Panc1 (cell line): ENCODE results near the gene ZNF681. TPM values are rescaled to one million over a fixed set of nuclear protein-coding genes. Genes with fewer than 3 reads are reported as not detected.

ENCODE experiments used
- ATAC-seq: fragments of 200-7000 bp; cut with Tn5 transposase; 2 replicates; pipeline ENCODE4 v1.9.1; 2020; ENCODE audit warnings: mild to moderate bottlenecking, moderate library complexity
- BruUV-seq: library from RNA; stranded (reverse); fragments of 400-500 nt; replicated peaks from 2 replicates; lab custom pipeline; 2021; lab: Mats Ljungman, UMichigan
- CTCF ChIA-PET: fragments of 300-600 bp; sonication (Branson Sonifier 250); formaldehyde crosslinking; loops from one replicate; lab custom pipeline; 2022; ENCODE audit warnings: antibody characterized with exemption; lab: Charles Lee
- POLR2A ChIA-PET: fragments of 300-600 bp; sonication (Branson Sonifier 250); formaldehyde crosslinking; loops from one replicate; lab custom pipeline; 2022; ENCODE audit warnings: antibody characterized with exemption; lab: Charles Lee
- DNase-seq: peaks from one replicate; pipeline ENCODE4 v3.0.0-alpha.2; 2010; ENCODE audit warnings: low read depth, low spot score
- H3K27ac ChIP-seq: 2 replicates; pipeline ENCODE4 v1.5.1; 2011; ENCODE audit warnings: mild to moderate bottlenecking, low read length, inconsistent platforms
- H3K27me3 ChIP-seq: fragments of 200-500 bp; sonication (Bioruptor generic); 2 replicates; pipeline ENCODE4 v1.6.0; 2014; ENCODE audit warnings: low read length, inconsistent platforms; ENCODE audit not compliant: control insufficient read depth, insufficient read depth
- H3K36me3 ChIP-seq: fragments of 200-500 bp; sonication (Bioruptor generic); 2 replicates; pipeline ENCODE4 v1.5.1; 2014; ENCODE audit warnings: inconsistent platforms, mild to moderate bottlenecking, low read length, moderate library complexity; ENCODE audit not compliant: control insufficient read depth, insufficient read depth
- H3K4me1 ChIP-seq: 2 replicates; pipeline ENCODE4 v1.5.1; 2011; ENCODE audit warnings: inconsistent platforms, mild to moderate bottlenecking, low read length, moderate library complexity; ENCODE audit not compliant: control insufficient read depth, insufficient read depth
- H3K4me3 ChIP-seq, 2 experiments: 2 replicates each; pipeline ENCODE4 v1.5.1; 2011 to 2012; ENCODE audit warnings: low read depth in 2 of 2, low read length in 2 of 2, mild to moderate bottlenecking in 2 of 2, inconsistent platforms in 1 of 2, moderate library complexity in 1 of 2
- H3K9me3 ChIP-seq: fragments of 200-500 bp; sonication (Bioruptor generic); 2 replicates; pipeline ENCODE4 v1.5.1; 2014; ENCODE audit warnings: low read depth, mild to moderate bottlenecking, inconsistent platforms, low read length, moderate library complexity; ENCODE audit not compliant: control insufficient read depth, insufficient read depth
- CTCF ChIP-seq: fragments of 450-650 bp; IDR thresholded peaks from 2 replicates; pipeline ENCODE4 v1.5.1; 2017; ENCODE audit warnings: mild to moderate bottlenecking
- POLR2AphosphoS5 ChIP-seq: IDR thresholded peaks from 2 replicates; pipeline ENCODE4 v1.6.1; 2012; ENCODE audit warnings: mild to moderate bottlenecking, low read depth, low read length, moderate library complexity
- SIN3A ChIP-seq: IDR thresholded peaks from 2 replicates; pipeline ENCODE4 v1.6.1; 2012; ENCODE audit warnings: low read depth, mild to moderate bottlenecking, low read length, moderate library complexity, borderline replicate concordance; ENCODE audit not compliant: insufficient read depth
- TCF7L2 ChIP-seq: IDR thresholded peaks from 2 replicates; pipeline ENCODE4 v1.6.1; 2011; ENCODE audit warnings: mild to moderate bottlenecking, low read depth, low read length, inconsistent platforms
- in situ Hi-C: cut with HindIII; loops from 2 replicates; pipeline ENCODE4 v1.10.0; 2016; ENCODE audit warnings: low sequenced_read_pairs, low pct_unique_long_range_greater_than_20kb
- intact Hi-C: fragments of 100-400 bp; cut with micrococcal nuclease; formaldehyde crosslinking; loops from one replicate; pipeline ENCODE4 v1.10.0; 2022; ENCODE audit not compliant: unreplicated experiment
- total RNA-seq: library from RNA; stranded (reverse); gene quantifications from one replicate; pipeline ENCODE4 v1.2.1, GENCODE V29; 2021; ENCODE audit not compliant: unreplicated experiment
- TF ChIP-seq, protein P1 (sequence below), 2 experiments: IDR thresholded peaks; 2 replicates each; pipeline ENCODE4 v1.6.1; 2011 to 2012; ENCODE audit warnings: low read depth in 2 of 2, control low read depth in 1 of 2, low read length in 1 of 2, mild to moderate bottlenecking in 1 of 2, moderate library complexity in 1 of 2; ENCODE audit not compliant: insufficient read depth in 1 of 2

The ZNF681 gene
- total RNA-seq, 1 experiment from 2014 or later, result 2.0 TPM

DNA sequence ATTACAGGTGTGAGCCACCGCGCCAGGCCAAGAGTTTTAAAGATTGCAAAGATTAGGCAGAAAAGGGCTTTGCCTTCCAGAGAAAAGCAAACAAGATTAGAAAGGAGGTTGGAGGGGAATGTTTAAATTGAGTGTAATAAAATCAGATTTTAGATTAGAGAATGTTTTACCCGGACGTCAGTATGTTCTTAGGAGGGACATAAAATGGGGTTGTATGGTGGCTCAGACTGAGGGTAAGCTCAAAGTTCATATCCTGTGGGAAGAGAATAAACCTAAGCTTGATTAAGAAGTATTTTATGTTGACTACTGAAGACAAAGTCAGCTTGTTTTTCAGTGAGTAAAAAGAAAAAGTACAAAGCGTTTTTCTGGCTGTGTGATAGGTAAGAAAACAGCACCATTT, 34.1 kb upstream of the ZNF681 start:
- Histone ChIP-seq H3K27me3 (no peaks in the 10 kb centered on the region), H3K9me3 (no peaks in the 10 kb centered on the region), H3K36me3 (no peaks in the 10 kb centered on the region), H3K4me3 (no peak overlapping the region), H3K27ac (no peak overlapping the region), H3K4me1 (no peaks in the 10 kb centered on the region)
- POLR2A ChIA-PET, result no interaction called here
- no TSS peak for BruUV-seq
- no peak for TF ChIP-seq CTCF
- TF ChIP-seq SIN3A, result no peak
- no peak for TF ChIP-seq POLR2AphosphoS5
- TF ChIP-seq, protein P1, sequence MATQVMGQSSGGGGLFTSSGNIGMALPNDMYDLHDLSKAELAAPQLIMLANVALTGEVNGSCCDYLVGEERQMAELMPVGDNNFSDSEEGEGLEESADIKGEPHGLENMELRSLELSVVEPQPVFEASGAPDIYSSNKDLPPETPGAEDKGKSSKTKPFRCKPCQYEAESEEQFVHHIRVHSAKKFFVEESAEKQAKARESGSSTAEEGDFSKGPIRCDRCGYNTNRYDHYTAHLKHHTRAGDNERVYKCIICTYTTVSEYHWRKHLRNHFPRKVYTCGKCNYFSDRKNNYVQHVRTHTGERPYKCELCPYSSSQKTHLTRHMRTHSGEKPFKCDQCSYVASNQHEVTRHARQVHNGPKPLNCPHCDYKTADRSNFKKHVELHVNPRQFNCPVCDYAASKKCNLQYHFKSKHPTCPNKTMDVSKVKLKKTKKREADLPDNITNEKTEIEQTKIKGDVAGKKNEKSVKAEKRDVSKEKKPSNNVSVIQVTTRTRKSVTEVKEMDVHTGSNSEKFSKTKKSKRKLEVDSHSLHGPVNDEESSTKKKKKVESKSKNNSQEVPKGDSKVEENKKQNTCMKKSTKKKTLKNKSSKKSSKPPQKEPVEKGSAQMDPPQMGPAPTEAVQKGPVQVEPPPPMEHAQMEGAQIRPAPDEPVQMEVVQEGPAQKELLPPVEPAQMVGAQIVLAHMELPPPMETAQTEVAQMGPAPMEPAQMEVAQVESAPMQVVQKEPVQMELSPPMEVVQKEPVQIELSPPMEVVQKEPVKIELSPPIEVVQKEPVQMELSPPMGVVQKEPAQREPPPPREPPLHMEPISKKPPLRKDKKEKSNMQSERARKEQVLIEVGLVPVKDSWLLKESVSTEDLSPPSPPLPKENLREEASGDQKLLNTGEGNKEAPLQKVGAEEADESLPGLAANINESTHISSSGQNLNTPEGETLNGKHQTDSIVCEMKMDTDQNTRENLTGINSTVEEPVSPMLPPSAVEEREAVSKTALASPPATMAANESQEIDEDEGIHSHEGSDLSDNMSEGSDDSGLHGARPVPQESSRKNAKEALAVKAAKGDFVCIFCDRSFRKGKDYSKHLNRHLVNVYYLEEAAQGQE (IDR thresholded peaks at IDR 0.05; ENCODE audit: insufficient read depth in 1 of 2, low read depth in 2 of 2, low read length in 1 of 2), result no peak
- TF ChIP-seq TCF7L2, result no peak
- CTCF ChIA-PET, result no interaction called here
- DNase-seq (no peak), ATAC-seq (no peak)
- intact Hi-C loops, result no loop called here
- in situ Hi-C loops, result no loop called here

- TF ChIP-seq SIN3A (no peak), TCF7L2 (no peak), CTCF (no peak), POLR2AphosphoS5 (no peak)
- TF ChIP-seq, protein P1 (IDR thresholded peaks at IDR 0.05; ENCODE audit: insufficient read depth in 1 of 2, low read depth in 2 of 2, low read length in 1 of 2), result no peak
- no peak overlapping the region for H3K4me3 ChIP-seq
- H3K9me3 ChIP-seq, result no peaks in the 10 kb centered on the region
- no peaks in the 10 kb centered on the region for H3K36me3 ChIP-seq
- POLR2A ChIA-PET, result no interaction called here
- ATAC-seq (no peak), DNase-seq (no peak)
- H3K27me3 ChIP-seq, result no peaks in the 10 kb centered on the region
- H3K27ac ChIP-seq, result no peak overlapping the region
- intact Hi-C loops, result no loop called here
- no peaks in the 10 kb centered on the region for H3K4me1 ChIP-seq
- BruUV-seq, result no TSS peak
- in situ Hi-C loops, result no loop called here
- CTCF ChIA-PET, result no interaction called here
Measured at GRCh38 chr19:23790641-23791488, 32.2 kb upstream of the ZNF681 start.
